GM21447 (cell line): ENCODE results near the gene PSMB5.

Experiments used
- ATAC-seq: cut with Tn5 transposase; IDR thresholded peaks from one replicate; pipeline ENCODE4 v1.9.1; 2021; ENCODE audit not compliant: unreplicated experiment

The PSMB5 gene

GRCh38 chr14:22976620-22977433, 57.9 kb downstream of the PSMB5 start:
- ATAC-seq, result no peak
